Cortex of kidney (tissue), 1 donor: ENCODE data around the gene CTNND2.

ENCODE experiments used
- DNase-seq: peaks from one replicate; lab custom pipeline; 2025; lab: John Stamatoyannopoulos, UW

Gene CTNND2

DNA sequence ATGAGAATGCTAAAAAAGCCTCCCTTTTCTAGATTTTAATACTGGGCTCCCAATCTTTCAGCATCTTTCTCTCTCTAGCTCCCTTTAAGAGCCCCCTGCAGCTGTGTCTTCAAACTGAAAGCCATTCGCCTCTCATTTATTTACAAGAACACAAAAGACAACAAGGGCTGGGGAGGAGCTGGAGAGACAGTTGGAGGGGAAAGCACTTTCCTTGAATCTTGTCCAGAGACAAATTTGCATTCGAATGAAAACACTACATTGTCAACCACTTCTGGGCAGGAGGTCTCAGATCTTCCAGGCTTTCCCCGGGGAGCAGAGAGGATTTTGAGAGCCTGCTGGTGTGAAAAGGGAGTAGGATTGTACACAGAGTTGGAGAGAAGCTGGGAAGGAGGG, 518.3 kb downstream of the CTNND2 start:
- DNase-seq: no peak

DNA sequence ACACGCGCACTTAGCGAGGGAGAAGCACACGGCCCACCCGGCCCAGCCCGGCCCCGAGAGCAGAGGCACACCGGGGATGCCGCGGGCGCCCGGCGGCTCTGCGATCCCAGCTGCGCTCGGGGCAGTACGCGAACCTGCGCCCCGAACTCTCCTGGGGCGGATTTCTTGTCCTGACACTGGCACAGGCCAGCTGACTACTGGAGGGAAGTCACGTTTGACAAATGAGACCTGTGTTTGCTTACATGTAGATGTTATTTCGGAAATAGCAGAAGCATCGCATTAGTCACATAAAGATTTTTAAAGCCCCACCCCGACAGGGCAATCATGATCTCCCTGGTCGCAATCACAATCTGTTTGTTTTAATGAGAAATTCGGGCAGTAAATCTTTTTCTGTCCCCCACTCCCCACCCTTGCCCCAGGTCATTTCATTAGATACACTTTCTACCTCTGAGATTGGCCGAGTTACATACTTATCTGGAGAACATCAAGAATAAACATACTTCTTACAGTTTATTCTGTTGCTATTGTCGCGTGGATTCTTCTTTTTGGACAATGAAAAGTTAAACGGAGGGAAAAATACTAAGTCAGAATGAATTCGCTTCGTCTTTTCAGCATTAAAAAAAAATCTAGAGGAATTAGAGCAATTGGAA, 518.9 kb downstream of the CTNND2 start:
- no peak for DNase-seq

DNA sequence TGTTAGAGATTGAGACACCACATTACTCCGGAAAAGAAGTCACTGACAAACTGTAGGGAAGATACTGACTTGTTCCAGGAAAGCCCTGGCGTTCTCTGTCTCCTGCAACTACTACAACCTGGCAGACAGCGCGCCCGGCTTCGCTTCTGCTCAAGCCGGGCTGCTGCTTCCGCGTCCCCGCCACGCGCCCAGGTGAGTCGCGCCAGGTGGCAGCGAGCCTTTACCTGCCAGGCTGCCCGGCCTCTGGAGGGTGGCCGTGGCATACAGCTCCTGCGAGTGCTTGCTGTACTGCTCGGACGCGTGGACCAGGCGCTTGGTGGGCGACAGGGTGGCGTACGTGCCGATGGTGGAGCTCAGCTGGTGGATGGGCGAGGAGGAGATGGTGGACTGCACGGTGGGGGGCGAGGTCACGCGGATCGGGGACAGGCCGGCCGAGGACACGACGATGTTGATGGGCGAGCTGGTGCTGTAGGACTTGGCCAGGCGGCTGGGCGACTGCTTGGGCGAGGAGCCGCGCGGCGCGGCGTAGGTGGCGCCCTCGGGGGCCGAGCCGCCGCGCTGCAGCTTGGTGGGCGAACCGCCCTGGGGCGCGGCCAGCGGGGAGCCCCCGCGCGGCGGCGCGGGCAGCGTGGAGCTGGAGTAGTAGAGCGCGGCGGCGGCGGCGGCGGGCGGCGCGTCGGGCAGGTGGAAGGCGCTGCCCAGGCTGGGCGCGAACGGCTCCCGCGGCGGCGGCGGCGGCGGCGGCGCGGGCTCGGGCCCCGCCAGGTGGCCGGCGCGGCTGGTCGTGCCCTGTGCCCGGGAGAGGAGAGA, 519.6 kb downstream of the CTNND2 start:
- DNase-seq: no peak

DNA sequence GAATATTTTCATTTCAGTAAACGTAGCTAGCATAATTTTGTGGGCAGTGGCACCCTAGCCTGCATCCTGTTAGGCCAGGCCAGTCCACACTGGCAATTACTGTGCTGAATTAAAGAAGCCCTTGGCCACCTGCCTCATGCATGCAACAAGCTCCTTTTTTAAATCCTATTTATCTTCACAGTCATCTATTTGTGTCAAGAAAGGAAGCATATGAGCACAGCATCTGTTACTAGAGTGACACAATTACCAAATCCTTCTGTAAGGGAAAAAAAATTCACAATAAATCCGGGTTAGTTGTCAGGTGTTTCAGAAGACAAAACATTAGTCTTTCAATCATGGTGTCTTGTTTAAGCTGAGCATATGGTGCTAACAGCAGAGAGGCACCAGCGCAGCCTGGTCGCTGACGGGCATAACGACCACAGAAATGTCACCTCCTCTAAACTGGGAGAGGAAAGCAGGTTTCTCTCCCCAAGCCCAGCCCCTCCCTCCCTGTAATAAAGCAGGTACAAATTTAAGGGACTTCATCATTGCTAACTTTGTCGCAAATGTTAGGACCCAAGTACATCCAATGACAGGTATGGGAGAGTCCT, 520.6 kb downstream of the CTNND2 start:
- no peak for DNase-seq

DNA sequence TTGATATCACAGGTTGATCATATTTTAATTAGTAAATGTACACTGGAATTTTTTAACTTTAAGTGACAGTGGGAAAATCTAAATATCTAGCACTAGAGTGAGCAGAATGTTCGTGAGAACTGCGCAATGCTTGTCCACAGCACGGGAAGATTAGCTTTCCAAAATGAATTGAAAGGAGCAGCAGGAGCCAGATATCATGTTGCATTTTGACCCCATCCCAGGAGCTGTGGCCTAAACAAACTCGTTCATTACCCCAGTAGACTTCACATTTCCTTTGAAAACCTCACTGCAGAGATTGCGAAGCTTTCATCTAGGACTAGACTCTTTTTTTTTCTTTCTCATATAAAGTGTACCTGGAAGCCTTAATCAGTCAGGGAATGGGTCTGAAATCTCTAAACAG, 525.8 kb downstream of the CTNND2 start:
- no peak for DNase-seq

DNA sequence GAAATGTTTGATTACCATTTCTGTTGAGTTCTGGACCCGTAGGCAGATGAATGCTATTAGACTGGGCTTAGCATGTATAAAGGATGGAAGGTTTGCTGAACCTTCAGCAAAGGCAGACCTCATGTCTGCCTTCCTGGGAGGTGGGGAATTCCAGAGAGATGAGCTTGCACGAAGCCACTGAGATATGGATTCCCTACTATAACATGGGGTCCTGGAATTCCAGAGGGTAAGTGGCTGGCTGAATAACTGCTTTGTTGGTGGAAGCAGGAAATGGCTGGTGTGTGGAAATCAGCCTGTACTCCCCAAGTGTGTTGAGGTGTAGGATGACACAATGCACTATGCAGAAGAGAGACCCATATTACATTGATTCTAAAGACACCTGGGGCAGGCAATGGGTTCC, 526.4 kb downstream of the CTNND2 start:
- no peak for DNase-seq

DNA sequence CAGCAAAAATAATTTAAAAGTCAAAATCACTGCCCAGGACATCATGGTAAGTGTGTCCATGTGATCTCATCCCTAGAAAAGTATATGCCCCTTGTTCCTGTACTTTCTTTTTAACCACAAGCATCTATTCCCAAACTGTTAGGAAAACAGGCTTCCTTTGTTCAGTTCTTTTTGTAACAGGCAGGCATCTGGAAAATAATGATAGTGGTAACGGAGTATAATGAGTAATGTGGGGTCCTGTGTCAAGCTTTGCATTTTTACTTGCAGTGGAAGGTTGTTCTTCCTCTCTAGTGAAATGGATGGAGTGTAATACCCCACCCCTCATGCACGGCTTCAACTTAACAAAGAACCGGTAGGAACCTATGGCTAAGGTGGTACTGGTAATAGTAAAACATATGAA, 532.1 kb downstream of the CTNND2 start:
- DNase-seq: no peak

DNA sequence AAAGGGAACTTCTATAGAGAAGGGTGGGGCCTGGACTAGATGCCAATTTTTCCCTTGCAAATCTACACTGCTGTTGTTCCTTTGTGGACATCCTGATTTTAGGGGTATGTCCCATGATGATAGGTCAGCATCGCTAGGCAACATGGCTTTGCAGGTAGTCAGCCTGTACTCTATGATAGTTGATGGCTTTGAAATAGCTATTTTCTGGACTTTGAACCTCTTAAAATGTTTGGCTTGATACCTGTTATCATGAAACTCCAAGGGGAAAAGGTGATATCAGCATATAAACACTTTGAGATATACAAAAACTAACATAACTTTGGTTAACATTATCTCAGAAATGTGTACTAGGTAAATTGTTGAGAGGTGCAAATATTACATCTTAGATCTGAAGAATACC, 533.2 kb downstream of the CTNND2 start:
- DNase-seq: no peak

DNA sequence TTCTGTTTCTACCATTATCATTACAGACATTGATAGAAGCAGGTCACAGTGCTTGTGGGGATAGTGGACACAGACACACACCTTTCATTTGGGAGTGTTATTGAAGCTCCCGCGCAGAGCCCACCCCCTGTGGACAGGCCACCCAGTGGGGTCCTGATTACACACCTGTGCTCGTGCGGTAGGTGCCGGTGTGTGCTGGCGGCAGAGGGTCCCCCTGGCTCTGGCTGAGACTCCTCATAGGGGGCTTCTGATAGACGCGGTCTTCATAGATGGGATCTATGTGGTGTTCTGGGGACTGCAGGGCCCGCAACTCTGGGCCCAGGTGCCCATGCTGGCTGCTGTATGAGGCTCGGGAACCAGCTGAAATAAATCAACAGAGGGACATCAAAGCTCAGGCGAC, 539.7 kb downstream of the CTNND2 start:
- no peak for DNase-seq

DNA sequence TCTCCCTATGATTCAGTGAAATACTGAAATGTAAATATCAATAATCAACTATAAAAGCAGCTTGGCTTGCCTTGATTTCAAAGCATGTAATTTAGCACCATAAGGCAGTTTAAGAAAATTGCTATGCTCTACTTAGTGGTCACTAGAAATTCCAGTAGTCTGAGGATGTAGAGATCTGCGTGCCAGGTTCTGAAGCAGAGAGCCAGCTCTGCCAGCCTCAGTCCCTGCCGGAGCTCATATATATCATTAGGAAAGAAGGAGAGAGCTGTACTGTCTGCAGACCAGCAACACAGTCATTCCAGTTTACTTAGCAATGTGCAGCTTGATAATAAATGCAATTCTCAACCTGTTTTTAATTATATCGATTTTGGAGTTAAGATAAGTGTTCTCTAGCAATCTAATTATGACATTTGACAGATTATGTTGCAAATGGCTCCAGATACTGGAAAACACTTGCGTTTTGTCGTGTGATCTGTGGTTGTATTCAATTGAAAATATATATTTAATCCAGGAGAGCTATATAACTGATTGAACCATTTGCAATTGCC, 540.5 kb downstream of the CTNND2 start:
- DNase-seq: no peak

DNA sequence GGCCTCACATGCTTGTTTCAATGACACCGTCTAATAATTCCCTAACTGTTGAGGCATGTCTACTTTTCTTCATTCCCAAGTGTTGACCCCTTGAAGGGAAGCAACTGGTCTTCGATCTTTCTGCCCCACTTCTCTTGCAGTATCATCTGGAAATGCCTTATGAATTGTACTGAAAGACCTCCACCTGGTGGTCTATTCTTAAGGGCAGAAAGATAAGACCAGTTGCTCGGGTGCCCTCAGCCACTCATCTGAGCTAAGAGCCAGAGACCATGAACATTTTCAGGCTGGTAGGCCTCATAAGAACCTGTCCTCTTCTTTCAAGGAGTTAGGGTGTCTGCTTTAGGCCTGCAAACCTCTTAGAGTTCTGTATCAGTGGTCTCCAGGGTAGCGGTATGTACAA, 542.5 kb downstream of the CTNND2 start:
- no peak for DNase-seq

DNA sequence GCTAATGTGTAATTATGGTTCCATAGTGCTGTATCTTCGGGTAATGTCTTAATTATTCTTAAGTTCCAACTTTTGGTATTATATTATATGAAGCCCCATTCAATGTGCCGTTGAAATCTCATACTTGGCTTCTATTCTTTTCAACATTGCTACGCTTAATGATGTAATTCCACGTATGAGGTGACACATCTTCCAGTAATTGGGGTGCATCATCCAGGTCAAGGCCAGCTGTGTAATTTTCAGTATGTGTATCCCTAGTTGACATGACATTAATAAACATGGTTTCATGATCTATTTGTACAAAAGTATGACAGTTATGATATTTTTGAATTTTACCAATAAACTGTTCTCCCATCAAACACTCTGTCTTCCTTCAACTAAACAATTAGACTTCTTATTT, 546.3 kb downstream of the CTNND2 start:
- no peak for DNase-seq

DNA sequence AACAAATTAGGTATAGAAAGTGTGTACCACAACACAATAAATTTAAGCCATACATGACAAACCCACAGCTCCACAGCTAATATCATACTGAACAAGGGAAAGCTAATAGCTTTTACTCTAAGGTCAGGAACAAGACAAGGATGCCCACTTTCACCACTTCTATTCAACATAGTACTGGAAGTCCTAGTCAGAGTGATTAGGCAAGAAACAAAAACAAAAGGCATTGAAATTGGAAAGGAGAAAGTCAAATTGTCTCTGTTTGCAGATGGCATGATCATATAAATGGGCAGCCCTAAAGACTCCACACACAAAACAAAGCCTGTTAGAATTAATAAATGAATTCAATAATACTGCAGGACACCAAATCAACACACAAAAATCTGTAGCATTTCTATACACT, 548.8 kb downstream of the CTNND2 start:
- no peak for DNase-seq

DNA sequence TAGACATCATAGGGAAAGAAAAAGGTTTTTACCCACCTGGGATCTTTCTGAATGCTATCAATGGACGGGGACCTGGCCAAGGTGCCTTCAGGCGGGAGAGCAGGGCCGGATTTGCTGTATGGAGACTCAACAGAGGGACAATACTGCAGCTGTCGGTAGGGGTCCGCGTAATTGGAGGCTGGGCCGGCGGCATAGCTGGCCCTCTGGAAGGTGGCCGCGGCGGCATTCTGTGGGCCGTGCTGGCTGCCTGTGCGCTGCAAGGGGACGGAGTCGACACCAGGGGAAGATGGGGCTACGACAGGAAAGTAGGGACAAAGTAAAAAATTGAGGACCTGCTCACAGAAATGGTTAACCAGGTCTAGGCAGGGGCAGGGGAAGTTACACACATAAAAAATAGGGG, 557.9 kb downstream of the CTNND2 start:
- no peak for DNase-seq

DNA sequence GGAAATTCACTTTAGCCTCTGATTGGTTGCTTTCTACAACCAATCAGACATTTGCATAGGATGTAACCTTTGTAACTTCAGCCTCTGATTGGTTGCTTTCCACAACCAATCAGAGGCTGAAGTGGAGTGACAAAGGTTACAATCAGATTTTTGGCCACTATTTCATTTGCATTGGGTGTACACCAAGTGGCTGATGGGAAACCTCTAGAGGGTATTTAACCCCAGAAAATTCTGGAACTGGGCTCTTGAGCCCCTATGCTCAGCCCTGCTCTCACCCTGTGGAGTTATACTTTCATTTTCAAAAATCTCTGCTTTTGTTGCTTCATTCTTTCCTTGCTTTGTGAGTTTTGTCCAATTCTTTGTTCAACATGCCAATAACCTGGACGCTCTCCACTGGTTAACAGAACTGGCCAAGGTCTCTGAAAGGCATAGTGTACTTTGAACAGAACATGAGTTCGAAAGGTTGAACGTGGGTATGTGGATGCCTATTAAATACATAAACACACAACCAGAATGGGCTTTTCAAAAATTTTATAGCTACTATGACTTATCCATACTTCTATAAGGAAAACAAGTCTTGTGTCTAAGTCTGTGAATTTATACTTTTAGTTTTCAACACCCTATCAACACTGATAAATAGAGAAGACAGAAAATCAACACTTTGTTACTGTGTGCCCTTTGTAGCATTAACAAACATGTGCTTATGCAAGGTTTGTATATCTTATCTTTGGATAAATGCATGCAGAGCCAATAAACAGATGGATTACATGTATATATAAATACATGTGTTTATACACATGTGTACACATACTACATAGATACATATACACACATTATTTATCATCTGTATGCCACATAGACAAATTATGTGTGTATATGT, 568.1 kb downstream of the CTNND2 start:
- DNase-seq: no peak

DNA sequence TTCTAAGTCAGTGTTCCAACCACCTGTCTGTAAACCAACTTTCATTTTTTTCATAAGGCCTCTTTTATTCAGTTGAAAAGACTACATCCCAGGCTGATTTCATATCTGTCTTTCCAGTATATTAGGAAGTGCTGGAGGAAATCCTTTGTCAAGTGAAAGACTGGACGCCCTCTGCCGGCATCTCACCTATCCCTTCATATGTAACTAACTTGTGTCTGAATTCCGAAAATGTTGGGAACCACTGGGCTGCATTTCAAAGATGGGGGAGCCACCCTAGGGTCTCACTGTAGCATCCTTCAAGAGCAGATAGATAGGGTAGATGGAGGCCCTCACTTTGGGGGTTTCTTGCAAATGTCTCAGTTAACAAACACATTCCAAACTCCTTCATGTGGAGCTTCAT, 569.8 kb downstream of the CTNND2 start:
- no peak for DNase-seq

DNA sequence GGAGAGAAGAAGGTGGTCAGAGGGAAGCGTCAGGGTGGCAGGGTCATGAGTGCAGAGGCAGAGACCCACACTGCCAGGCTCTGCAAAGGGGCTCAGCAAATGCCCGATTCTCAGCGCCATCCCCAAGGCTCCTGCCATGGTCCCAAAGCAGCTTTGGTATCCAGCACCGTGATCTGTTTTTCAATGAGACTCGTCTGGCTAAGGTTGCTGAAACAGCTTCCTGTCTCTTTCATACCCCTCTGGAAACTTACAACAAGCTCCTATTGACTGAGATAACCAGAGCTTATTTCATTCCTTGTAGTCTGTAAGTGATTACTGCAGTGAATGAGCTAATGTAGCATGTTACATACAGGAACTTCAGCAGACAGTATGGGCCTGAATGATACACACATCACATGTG, 574.6 kb downstream of the CTNND2 start:
- no peak for DNase-seq

DNA sequence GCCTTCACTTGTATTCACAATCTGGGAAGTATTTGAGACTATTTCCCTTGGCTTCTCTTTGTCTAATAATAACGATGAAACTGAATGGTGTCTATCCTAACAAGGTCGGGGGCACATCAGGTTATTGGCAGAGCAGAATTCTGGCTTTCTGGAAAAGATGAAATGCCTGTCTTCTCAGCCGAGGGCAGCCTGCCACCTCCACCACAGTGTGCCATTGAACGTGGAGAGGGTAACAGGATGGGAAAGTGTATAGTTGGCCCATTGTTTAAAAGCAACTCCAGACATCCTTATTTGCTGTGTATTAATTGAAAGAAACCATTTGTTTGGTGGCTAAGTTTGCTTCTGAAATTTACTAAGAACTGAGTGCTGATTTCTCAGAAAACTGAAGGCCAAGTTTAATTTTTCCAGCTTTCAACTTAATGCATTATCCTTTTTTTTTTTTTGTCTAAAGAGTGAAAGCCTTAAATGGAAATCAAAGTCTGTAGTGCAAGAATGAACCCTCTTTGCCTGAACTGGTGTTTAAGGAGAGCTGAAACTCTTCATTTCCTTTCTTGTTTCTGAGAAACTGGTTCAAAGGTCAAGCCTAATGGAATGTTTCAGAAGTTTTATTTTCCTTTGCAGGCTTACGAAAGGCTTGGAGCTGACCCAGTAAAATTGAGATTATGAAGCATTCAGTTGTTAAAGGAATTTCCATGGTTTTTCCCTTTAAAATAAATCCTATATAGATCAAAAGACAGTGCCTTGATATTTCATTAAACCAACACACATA, 579.5 kb downstream of the CTNND2 start:
- DNase-seq: no peak

DNA sequence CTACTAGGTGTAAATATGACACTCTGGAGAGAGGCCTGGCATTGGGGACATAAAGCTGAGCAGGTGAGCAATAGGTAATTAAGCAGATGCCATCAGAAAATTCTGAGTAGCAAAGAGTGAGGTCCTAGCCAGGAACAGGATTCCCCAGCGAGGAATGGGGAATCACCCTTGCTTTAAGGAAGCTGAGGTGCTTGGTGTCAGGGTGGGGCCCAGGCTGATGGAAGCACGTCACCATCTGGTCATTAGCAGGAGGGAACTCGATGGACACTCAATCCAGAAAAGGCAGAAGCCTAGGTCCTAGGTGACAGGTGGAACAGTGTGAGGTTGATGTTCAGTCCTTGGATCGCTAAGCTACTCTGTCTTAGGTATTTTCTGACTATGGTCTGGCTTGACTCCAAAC, 580.5 kb downstream of the CTNND2 start:
- no peak for DNase-seq

DNA sequence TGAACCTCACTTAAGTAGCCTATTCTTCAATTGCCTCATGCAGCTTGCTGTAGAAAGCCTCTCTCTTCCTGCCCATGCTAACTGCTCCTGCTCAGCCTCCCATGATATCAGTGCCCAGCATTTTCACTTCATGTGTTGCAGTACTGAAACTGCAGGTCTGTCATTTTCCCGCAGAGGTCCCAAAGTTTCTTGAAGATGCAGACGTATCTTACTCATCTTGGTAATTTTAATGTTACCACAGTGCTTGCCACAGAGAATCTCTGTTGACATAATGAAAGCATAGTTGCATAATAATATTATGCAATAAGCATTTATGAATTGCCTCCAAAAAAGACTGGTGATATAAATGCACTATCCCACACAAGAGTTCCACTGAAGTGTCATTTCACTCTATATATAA, 582.1 kb downstream of the CTNND2 start:
- DNase-seq: no peak

DNA sequence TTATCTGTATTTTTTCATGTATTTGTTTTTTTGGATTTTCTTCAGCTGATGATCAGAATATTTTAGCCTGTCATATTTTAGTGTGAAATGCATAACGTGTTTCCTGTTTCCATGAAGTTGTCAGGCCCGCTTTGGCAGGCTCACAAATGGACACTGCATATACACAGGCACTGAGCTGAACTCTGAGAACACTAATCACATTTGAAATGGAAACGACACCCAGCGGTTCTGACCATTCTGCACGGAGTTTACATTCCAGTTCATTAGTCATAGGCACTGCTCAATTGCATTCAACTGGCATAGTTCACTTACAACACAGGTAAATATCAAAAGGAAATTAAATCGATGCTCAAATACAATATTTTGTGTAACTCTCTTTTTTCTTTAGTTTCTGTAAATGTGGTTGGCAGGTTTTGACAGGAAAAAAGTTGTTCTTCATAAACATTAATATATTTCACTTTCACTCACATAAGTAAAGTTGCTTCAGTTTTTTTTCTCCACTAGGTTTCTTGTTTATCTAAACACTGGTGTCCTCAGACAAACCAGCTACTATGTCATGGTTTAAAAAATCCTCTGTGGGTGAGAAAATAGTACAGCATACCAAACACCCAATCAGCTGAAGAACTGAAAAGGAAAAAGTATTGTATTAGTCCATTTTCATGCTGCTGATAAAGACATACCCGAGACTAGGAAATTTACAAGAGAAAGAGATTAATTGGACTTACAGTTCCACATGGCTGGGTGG, 584.2 kb downstream of the CTNND2 start:
- DNase-seq: no peak
